ENCODE data around the gene AASS. TPM values are rescaled to one million over a fixed set of nuclear protein-coding genes. Genes with fewer than 3 reads are reported as not detected.
"Not testable (repeated sequence)": the region's sequence is repeated elsewhere in the genome, so short reads cannot be mapped to it uniquely, and the experiment has no call there.

AASS gene
- total RNA-seq (2014; rRNA removed; shearing (Covaris generic)): 6.9 and 10.7 TPM in 2 replicates
- polyA plus RNA-seq (2015; cell fraction: cytosol; rRNA removed): 1.3 and 3.5 TPM in 2 replicates
- 43.8 and 45.7 TPM in 2 replicates for polyA plus RNA-seq (2015; cell fraction: nucleus; rRNA removed)

- DNase-seq (ENCODE audit: low read depth): peak; percentile 95
These were observed at the start of gene AASS for GRCh38 chr7:122143751-122144711. TSS of gene AASS (minus strand) at chr7:122144249. CDS start at chr7:122133726, 10,523 bp downstream.

- no peak for DNase-seq (ENCODE audit: low read depth)
These were observed 44.7 kb upstream of the AASS start for GRCh38 chr7:122188785-122189184.

- no peak for DNase-seq (ENCODE audit: low read depth)
These were observed 39.1 kb upstream of the AASS start for GRCh38 chr7:122183106-122183505.

- peak; percentile 53 for DNase-seq (ENCODE audit: low read depth)
These were observed 38.0 kb upstream of the AASS start for GRCh38 chr7:122182081-122182480.

- DNase-seq (ENCODE audit: low read depth): not testable (repeated sequence)
These were observed 28.1 kb upstream of the AASS start for GRCh38 chr7:122172144-122172543.

GRCh38 chr7:122166740-122167139 is 22.7 kb upstream of the AASS start:
- peak; percentile 65 for DNase-seq (ENCODE audit: low read depth)

GRCh38 chr7:122166275-122166674 is 22.2 kb upstream of the AASS start:
- DNase-seq (ENCODE audit: low read depth): no peak

- DNase-seq (ENCODE audit: low read depth): no peak
These were observed 17.6 kb upstream of the AASS start for GRCh38 chr7:122161628-122162027.

- DNase-seq (ENCODE audit: low read depth): no peak
These were observed 11.5 kb upstream of the AASS start for GRCh38 chr7:122155566-122155965.

GRCh38 chr7:122148878-122149277 is 4.8 kb upstream of the AASS start:
- DNase-seq (ENCODE audit: low read depth): no peak

GRCh38 chr7:122148081-122148480 is 4.0 kb upstream of the AASS start:
- DNase-seq (ENCODE audit: low read depth): no peak

- DNase-seq (ENCODE audit: low read depth): no peak
These were observed 2.0 kb upstream of the AASS start for GRCh38 chr7:122145937-122146645.

- no peak for DNase-seq (ENCODE audit: low read depth)
These were observed 686 bp downstream of the AASS start for GRCh38 chr7:122143376-122143750.

GRCh38 chr7:122140918-122141317 is 3.1 kb downstream of the AASS start:
- DNase-seq (ENCODE audit: low read depth): no peak

GRCh38 chr7:122137251-122138077 is 6.6 kb downstream of the AASS start:
- DNase-seq (ENCODE audit: low read depth): peak; percentile 49

GRCh38 chr7:122136639-122137245 is 7.3 kb downstream of the AASS start:
- DNase-seq (ENCODE audit: low read depth): peak; percentile 42

GRCh38 chr7:122136078-122136477 is 8.0 kb downstream of the AASS start:
- DNase-seq (ENCODE audit: low read depth): no peak

GRCh38 chr7:122135275-122135674 is 8.8 kb downstream of the AASS start:
- DNase-seq (ENCODE audit: low read depth): no peak

- not testable (repeated sequence) for DNase-seq (ENCODE audit: low read depth)
These were observed 9.3 kb downstream of the AASS start for GRCh38 chr7:122134793-122135192.

- DNase-seq (ENCODE audit: low read depth): no peak
These were observed 10.6 kb downstream of the AASS start for GRCh38 chr7:122133477-122133876.

GRCh38 chr7:122132341-122132740 is 11.7 kb downstream of the AASS start:
- DNase-seq (ENCODE audit: low read depth): peak; percentile 84
